Common myeloid progenitor, CD34-positive (primary cell): ENCODE results near the gene LRP10.
A peak's percentile ranks its signal among the peaks of the same experiment; 100 is the strongest.

Experiments
- CTCF ChIA-PET: fragments of 350-600 bp; sonication (Branson Sonifier 250); formaldehyde crosslinking; loops from one replicate; lab custom pipeline; 2021; ENCODE audit warnings: antibody characterized with exemption; lab: Charles Lee
- POLR2A ChIA-PET: fragments of 350-600 bp; sonication (Branson Sonifier 250); formaldehyde crosslinking; loops from one replicate; lab custom pipeline; 2021; ENCODE audit warnings: antibody characterized with exemption; lab: Charles Lee
- DNase-seq, 3 donors: peaks; one replicate each; pipeline versions ENCODE4 v3.0.0 to v3.0.0-alpha.2; 2013
- H3K27ac ChIP-seq, 2 experiments: 1 replicate in 1 of 2; 2 replicates in 1 of 2; pipeline ENCODE4 v1.7.0; 2013; ENCODE audit warnings: inconsistent platforms in 2 of 2, low read length in 2 of 2, mild to moderate bottlenecking in 2 of 2, low read depth in 1 of 2, moderate library complexity in 1 of 2; ENCODE audit not compliant: severe bottlenecking in 2 of 2, insufficient read depth in 1 of 2, poor library complexity in 1 of 2
- H3K27me3 ChIP-seq, 5 experiments: replicated peaks in 2 of 5; 1 replicate in 3 of 5; 2 replicates in 2 of 5; pipeline versions ENCODE4 v1.6.1 to v1.7.0; 2013; ENCODE audit warnings: low read length in 4 of 5, mild to moderate bottlenecking in 2 of 5, moderate library complexity in 2 of 5, inconsistent platforms in 1 of 5; ENCODE audit not compliant: insufficient read depth in 5 of 5, control insufficient read depth in 4 of 5
- H3K36me3 ChIP-seq, 4 experiments: 1 replicate in 2 of 4; 2 replicates in 2 of 4; pipeline versions ENCODE4 v1.6.1 to v1.7.0; 2013; ENCODE audit warnings: low read length in 3 of 4, control low read depth in 1 of 4, mild to moderate bottlenecking in 1 of 4; ENCODE audit not compliant: control insufficient read depth in 4 of 4, insufficient read depth in 4 of 4
- H3K4me1 ChIP-seq, 4 experiments: 1 replicate in 3 of 4; 2 replicates in 1 of 4; pipeline versions ENCODE4 v1.6.1 to v1.7.1; 2013; ENCODE audit warnings: low read length in 3 of 4, mild to moderate bottlenecking in 3 of 4, control low read depth in 1 of 4, inconsistent platforms in 1 of 4, moderate library complexity in 1 of 4; ENCODE audit not compliant: control insufficient read depth in 4 of 4, insufficient read depth in 4 of 4; ENCODE audit errors: control extremely low read depth in 1 of 4
- H3K4me3 ChIP-seq, 7 experiments: 1 replicate in 4 of 7; 2 replicates in 3 of 7; pipeline versions ENCODE4 v1.5.1 to v1.7.0; 2013; ENCODE audit warnings: mild to moderate bottlenecking in 7 of 7, low read length in 6 of 7, moderate library complexity in 6 of 7, inconsistent platforms in 2 of 7, low read depth in 2 of 7, control low read depth in 1 of 7; ENCODE audit not compliant: insufficient read depth in 4 of 7, control insufficient read depth in 1 of 7; ENCODE audit errors: extremely low read depth in 1 of 7
- H3K9me3 ChIP-seq, 5 experiments: 1 replicate in 4 of 5; 2 replicates in 1 of 5; pipeline versions ENCODE4 v1.6.1 to v1.7.1; 2013; ENCODE audit warnings: low read length in 4 of 5, mild to moderate bottlenecking in 2 of 5, inconsistent platforms in 1 of 5, low read depth in 1 of 5, moderate library complexity in 1 of 5; ENCODE audit not compliant: control insufficient read depth in 4 of 5, insufficient read depth in 2 of 5; ENCODE audit errors: control extremely low read depth in 1 of 5
- WGBS: methylation state at CpG from one replicate; pipeline ENCODE4 v1.1.5; 2013; ENCODE audit not compliant: insufficient coverage; 5-methylcytosine and 5-hydroxymethylcytosine counted together

The LRP10 gene

GRCh38 chr14:22882529-22883172, 11.1 kb downstream of the LRP10 start:
- peak; percentile 17 to 41 (median 37) for DNase-seq
- POLR2A ChIA-PET: no interaction called here
- Histone ChIP-seq H3K27ac (no peak overlapping the region), H3K4me3 (no peak overlapping the region), H3K4me1 (peaks cover 0 to 24% (median 14%) of the 10 kb centered on the region in 4 experiments), H3K9me3 (peaks cover 0 to 3% (median 0%) of the 10 kb centered on the region in 5 experiments), H3K27me3 (peaks cover 0 to 61% (median 17%) of the 10 kb centered on the region in 5 experiments), H3K36me3 (peaks cover 0 to 9% (median 4%) of the 10 kb centered on the region in 4 experiments)
- WGBS: 52% methylated on average over 5 of the region's 6 CpGs
- CTCF ChIA-PET: interaction anchor here (0.7 to 15.8 kb wide), 7 partner anchors 10 to 100 kb away, joined by 3 to 143 read pairs (median 5); partner anchors contain the start of gene AJUBA

- DNase-seq: no peak
- Histone ChIP-seq H3K27ac (no peak within 1 kb of the TSS), H3K4me1 (peaks cover 0 to 24% (median 15%) of the 10 kb centered on the region in 4 experiments), H3K9me3 (peaks cover 0 to 3% (median 0%) of the 10 kb centered on the region in 5 experiments), H3K36me3 (peaks cover 0 to 2% (median under 1%) of the 10 kb centered on the region in 4 experiments), H3K4me3 (no peak within 1 kb of the TSS), H3K27me3 (peaks cover 0 to 67% (median 17%) of the 10 kb centered on the region in 5 experiments)
- POLR2A ChIA-PET: no interaction called here
- 84% methylated on average over 13 of the region's 15 CpGs for WGBS
- CTCF ChIA-PET: interaction anchor here (1.3 to 15.8 kb wide), 7 partner anchors 10 to 99 kb away, joined by 5 to 143 read pairs (median 14); partner anchors contain the start of genes AJUBA and LRP10
Observed at GRCh38 chr14:22883173-22883976, 11.8 kb downstream of the LRP10 start, which contains the start of gene REM2. TSS of gene REM2 (plus strand) at chr14:22883222. CDS start at chr14:22883288, 66 bp downstream.

GRCh38 chr14:22884076-22884737, 12.7 kb downstream of the LRP10 start:
- 92% methylated on average over 5 of the region's 7 CpGs for WGBS
- peaks cover 0 to 24% (median 15%) of the 10 kb centered on the region in 4 experiments for H3K4me1 ChIP-seq

GRCh38 chr14:22884738-22885523, 13.4 kb downstream of the LRP10 start:
- DNase-seq: no peak
- Histone ChIP-seq H3K27ac (no peak overlapping the region), H3K27me3 (peaks cover 0 to 67% (median 17%) of the 10 kb centered on the region in 5 experiments), H3K4me3 (no peak overlapping the region), H3K4me1 (peaks cover 0 to 24% (median 15%) of the 10 kb centered on the region in 4 experiments), H3K36me3 (no peaks in the 10 kb centered on the region), H3K9me3 (peaks cover 0 to 3% (median 0%) of the 10 kb centered on the region in 5 experiments)
- POLR2A ChIA-PET: interaction anchor here (0.6 kb wide), 2 partner anchors 24 to 26 kb away, joined by 3 read pairs; no protein-coding TSS in a partner anchor
- CTCF ChIA-PET: interaction anchor here (1.0 to 15.8 kb wide), 9 partner anchors 9 to 295 kb away, joined by 3 to 143 read pairs (median 5); partner anchors contain the start of genes AJUBA and LRP10
- 89% methylated on average over 9 of the region's 11 CpGs for WGBS

More at GRCh38 chr14:22884076-22884737, 12.7 kb downstream of the LRP10 start:
- Histone ChIP-seq H3K27ac (no peak overlapping the region), H3K9me3 (peaks cover 0 to 3% (median 0%) of the 10 kb centered on the region in 5 experiments), H3K4me3 (no peak overlapping the region), H3K36me3 (no peaks in the 10 kb centered on the region), H3K27me3 (peaks cover 0 to 67% (median 17%) of the 10 kb centered on the region in 5 experiments)
- DNase-seq: no peak
- ChIA-PET POLR2A (interaction anchor here (0.6 kb wide), 1 partner anchor 23 kb away, joined by 3 read pairs; no protein-coding TSS in a partner anchor), CTCF (interaction anchor here (1.6 to 15.8 kb wide), 7 partner anchors 9 to 98 kb away, joined by 3 to 143 read pairs (median 10); partner anchors contain the start of genes AJUBA and LRP10)

- peak overlapping the region in 1 of 7 experiments; percentile 51 for H3K4me3 ChIP-seq
Observed at GRCh38 chr14:22885975-22886374, 14.4 kb downstream of the LRP10 start.

More at GRCh38 chr14:22885975-22886374, 14.4 kb downstream of the LRP10 start:
- ChIA-PET CTCF (interaction anchor here (1.0 to 15.8 kb wide), 8 partner anchors 10 to 296 kb away, joined by 3 to 143 read pairs (median 6); partner anchors contain the start of gene LRP10), POLR2A (no interaction called here)
- no peaks in the 10 kb centered on the region for H3K36me3 ChIP-seq
- no peak for DNase-seq
- no peak overlapping the region for H3K27ac ChIP-seq
- H3K9me3 ChIP-seq: peaks cover 0 to 3% (median 0%) of the 10 kb centered on the region in 5 experiments
- H3K4me1 ChIP-seq: peaks cover 0 to 24% (median 15%) of the 10 kb centered on the region in 4 experiments
- 97% methylated on average over 17 of the region's 21 CpGs for WGBS
- peaks cover 0 to 66% (median 17%) of the 10 kb centered on the region in 5 experiments for H3K27me3 ChIP-seq
